GM06990 (cell line): ENCODE measurements around the gene PLA2G3.

ENCODE experiments used
- DNase-seq: peaks from one replicate; pipeline ENCODE4 v3.0.0-alpha.2; 2011; ENCODE audit not compliant: insufficient read length; ENCODE audit errors: extremely low read depth
- H3K27me3 ChIP-seq: replicated peaks from 2 replicates; pipeline ENCODE4 v1.6.0; 2011; ENCODE audit warnings: low read length; ENCODE audit not compliant: control insufficient read depth, insufficient read depth
- H3K36me3 ChIP-seq: 2 replicates; pipeline ENCODE4 v1.5.1; 2011; ENCODE audit warnings: low read length; ENCODE audit not compliant: control insufficient read depth, insufficient read depth
- H3K4me3 ChIP-seq: replicated peaks from 2 replicates; pipeline ENCODE4 v1.5.1; 2011; ENCODE audit warnings: low read depth, mild to moderate bottlenecking, control low read depth, low read length
- TF ChIP-seq, protein P1 (sequence below): IDR thresholded peaks from 2 replicates; pipeline ENCODE4 v1.5.1; 2011; ENCODE audit warnings: low read length, control low read depth, mild to moderate bottlenecking, inconsistent platforms; ENCODE audit not compliant: insufficient read depth, poor library complexity, severe bottlenecking

PLA2G3 gene

GRCh38 chr22:31126128-31126868 lies 14.0 kb downstream of the PLA2G3 start:
- TF ChIP-seq, protein P1, sequence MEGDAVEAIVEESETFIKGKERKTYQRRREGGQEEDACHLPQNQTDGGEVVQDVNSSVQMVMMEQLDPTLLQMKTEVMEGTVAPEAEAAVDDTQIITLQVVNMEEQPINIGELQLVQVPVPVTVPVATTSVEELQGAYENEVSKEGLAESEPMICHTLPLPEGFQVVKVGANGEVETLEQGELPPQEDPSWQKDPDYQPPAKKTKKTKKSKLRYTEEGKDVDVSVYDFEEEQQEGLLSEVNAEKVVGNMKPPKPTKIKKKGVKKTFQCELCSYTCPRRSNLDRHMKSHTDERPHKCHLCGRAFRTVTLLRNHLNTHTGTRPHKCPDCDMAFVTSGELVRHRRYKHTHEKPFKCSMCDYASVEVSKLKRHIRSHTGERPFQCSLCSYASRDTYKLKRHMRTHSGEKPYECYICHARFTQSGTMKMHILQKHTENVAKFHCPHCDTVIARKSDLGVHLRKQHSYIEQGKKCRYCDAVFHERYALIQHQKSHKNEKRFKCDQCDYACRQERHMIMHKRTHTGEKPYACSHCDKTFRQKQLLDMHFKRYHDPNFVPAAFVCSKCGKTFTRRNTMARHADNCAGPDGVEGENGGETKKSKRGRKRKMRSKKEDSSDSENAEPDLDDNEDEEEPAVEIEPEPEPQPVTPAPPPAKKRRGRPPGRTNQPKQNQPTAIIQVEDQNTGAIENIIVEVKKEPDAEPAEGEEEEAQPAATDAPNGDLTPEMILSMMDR: no peak
- Histone ChIP-seq H3K36me3 (no peaks in the 10 kb centered on the region), H3K4me3 (no peak overlapping the region), H3K27me3 (peaks cover 4% of the 10 kb centered on the region)
- DNase-seq: no peak

DNA sequence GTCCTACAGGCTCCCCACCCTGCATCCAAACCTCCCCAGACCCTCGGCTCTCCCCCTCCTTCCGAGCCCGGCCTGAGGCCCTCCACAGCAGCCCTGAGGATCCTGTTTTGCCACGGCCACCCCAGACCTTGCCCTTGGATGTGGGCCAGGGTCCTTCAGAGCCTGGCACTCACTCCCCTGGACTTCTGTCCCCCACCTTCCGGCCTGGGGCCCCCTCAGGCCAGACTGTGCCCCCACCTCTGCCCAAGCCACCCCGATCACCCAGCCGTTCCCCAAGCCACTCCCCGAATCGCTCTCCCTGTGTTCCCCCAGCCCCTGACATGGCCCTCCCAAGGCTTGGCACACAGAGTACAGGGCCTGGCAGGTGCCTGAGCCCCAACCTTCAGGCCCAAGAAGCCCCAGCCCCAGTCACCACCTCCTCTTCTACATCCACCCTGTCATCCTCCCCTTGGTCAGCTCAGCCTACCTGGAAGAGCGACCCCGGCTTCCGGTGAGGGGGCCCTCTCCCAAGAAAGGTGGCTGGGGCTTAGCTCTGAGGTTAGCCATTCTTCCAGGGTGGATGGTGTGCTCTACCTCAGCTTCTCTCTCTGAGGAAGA lies 14.7 kb downstream of the PLA2G3 start:
- DNase-seq: no peak
- TF ChIP-seq, protein P1: no peak
- no peaks in the 10 kb centered on the region for H3K36me3 ChIP-seq
- H3K4me3 ChIP-seq: no peak overlapping the region
- peaks cover 4% of the 10 kb centered on the region for H3K27me3 ChIP-seq

- Histone ChIP-seq H3K36me3 (no peaks in the 10 kb centered on the region), H3K27me3 (peaks cover 4% of the 10 kb centered on the region), H3K4me3 (no peak overlapping the region)
- TF ChIP-seq, protein P1: no peak
- no peak for DNase-seq
Observed at GRCh38 chr22:31124811-31125465, 15.4 kb downstream of the PLA2G3 start.

DNA sequence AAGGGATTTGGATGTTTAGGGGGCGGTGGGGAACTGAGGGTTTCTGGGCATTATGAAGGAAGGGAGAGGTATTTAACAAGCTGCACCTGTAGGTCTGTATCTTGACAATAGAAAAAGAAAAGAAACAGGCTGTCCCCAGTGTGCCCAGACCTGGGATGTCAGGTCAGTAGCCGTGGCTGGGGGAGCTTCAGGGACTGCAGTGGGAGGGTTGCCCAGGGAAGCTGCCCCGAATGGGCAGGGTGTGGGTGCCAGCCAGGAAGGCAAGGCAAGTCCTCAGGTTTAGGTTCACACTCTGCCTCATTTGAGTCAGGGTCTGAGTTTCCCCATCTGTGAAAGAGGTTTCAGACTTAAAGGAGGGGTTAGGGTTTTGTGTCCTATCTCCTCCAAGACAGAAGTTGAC lies 16.0 kb downstream of the PLA2G3 start:
- no peak for DNase-seq
- Histone ChIP-seq H3K4me3 (no peak overlapping the region), H3K36me3 (no peaks in the 10 kb centered on the region), H3K27me3 (peaks cover 5% of the 10 kb centered on the region)
- TF ChIP-seq, protein P1: no peak

DNA sequence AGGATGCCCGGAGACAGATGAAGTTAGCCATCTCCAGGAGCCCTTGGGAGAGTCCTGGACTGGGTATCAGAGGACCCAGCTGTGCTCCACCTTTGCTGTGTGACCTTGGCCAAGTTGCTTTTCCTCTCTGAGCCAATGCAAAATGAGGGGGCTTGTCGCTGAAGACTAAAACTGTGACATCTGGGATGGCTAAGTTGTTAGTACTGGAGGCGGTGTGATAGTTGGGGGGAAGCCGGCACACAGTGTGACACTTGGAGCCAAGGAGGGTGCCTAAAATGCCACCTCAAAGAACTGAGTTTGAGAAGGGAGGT lies 17.1 kb downstream of the PLA2G3 start:
- no peaks in the 10 kb centered on the region for H3K36me3 ChIP-seq
- TF ChIP-seq, protein P1: no peak
- no peak overlapping the region for H3K4me3 ChIP-seq
- peaks cover 6% of the 10 kb centered on the region for H3K27me3 ChIP-seq
- DNase-seq: no peak
